Stimulated activated naive CD8-positive, alpha-beta T cell treated with anti-CD3 and anti-CD28 coated beads, Interleukin-15, Interleukin-2, amounts not matched to agents 100 U/mL and 50 U/mL, for 24 hours (primary cell): ENCODE data around the gene IGF2R.
"Not testable (repeated sequence)": the region's sequence is repeated elsewhere in the genome, so short reads cannot be mapped to it uniquely, and the experiment has no call there.

ENCODE experiments used
- ATAC-seq: fragments of 150-1000 bp; cut with Tn5 transposase; one replicate; pipeline ENCODE4 v1.10.0; 2021
- DNase-seq: peaks from one replicate; pipeline ENCODE4 v3.0.0; 2021

IGF2R gene

DNA sequence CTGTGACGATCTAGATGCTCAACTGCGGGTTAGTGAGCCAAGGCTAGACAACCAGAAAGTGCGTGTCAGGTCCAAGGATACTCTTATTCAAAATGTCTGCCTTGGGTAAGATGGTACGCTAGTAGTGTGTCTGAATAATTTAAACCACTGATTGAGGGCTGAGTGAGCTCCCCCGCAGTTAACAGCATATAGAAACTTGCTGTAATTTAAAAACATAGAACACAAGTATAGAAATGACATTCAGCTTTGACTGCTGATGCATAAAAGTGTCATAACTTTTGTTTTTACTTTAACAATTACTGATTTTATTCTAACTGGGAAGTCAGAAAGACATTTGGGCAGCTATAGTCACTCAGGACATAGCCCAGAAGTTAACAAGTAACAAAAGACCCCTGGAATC lies 107.1 kb downstream of the IGF2R start:
- DNase-seq (no peak), ATAC-seq (no peak)

DNA sequence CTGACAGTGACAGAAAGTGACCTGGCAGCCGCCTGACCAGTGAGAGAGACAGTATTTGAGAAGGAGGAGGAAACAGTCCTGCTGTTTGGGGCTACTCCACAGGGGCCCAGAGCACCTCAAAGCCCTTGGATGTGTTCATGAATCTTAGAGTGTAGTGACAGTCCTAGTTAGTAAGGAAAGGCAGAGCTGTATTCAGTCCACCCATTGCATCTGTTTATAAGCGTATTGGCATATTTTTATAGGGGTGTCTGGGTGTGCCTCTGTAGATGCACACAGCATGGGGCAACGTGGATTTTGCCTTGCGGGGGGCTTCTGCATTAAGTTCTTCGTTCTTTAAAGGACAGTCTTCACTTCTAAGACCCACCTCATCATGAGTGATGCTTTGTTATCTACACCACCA lies 108.1 kb downstream of the IGF2R start:
- DNase-seq, result no peak
- ATAC-seq, result no peak

DNA sequence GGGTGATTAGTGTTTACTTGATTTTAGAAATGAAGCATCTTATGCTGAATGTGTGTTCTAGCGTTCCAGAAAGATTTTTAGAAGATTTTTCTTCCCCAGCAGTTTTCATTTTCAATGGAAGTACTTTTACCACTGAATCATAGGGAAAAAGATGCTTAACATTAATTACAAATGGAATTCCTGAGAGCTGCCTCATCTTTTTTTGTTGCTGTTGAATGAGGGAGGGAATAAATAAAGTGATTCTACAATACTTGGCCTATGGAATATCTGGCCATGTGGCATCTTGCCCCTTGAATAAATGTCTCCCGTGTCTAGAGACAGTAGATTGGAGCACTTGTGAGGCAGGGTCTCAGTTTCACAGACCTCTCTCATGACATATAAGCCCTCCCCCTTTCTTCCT lies 108.6 kb downstream of the IGF2R start:
- no peak for ATAC-seq
- DNase-seq, result no peak

DNA sequence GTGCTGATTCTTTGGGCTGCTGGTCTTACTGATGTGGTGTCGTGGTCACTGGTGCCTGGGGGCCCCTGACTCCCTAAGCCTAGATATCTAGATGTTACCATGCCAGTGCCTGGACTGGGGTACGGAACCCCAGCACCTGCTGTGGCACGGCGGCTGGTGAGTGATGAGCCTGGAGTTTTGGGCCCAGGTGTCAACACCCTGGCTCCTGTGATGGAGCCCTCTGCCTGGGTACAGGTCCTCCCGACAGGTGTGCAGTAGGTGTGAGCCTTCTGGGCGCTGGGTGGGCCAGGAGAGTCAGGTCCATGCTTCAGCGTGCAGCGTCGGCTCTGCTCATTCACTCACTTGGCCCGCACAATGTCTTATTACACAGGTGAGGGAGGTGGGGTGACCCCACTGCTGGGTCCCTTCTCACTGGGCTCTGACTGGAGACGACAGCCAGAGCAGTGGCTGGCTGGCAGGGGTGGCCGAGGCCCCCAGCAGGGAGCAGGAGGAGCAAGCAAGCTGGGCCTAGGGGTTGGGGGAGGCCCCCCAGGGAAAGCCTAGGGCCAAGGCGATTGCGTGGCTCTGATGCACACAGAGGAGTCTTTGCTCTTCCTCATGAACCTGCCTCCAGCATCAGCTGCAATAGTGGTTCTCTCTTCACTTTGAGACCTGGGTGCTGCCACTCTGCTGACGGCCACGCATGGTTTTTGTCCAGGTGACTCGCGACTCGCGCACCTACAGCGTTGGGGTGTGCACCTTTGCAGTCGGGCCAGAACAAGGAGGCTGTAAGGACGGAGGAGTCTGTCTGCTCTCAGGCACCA lies 110.2 kb downstream of the IGF2R start:
- ATAC-seq (no peak), DNase-seq (no peak)

DNA sequence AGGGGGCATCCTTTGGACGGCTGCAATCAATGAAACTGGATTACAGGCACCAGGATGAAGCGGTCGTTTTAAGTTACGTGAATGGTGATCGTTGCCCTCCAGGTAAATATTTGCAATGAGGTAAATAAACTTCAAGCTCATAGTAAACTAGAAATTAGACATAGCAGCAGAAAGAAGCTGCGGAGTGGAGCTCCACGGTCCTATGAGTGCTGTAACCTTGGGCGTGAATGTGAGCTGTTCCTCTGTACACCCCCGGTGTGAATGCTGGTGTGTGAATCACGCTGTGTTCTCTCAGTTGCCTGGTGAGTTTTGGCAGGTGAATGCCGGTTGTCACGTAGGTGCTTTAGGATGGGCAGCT lies 110.8 kb downstream of the IGF2R start:
- no peak for DNase-seq
- no peak for ATAC-seq

DNA sequence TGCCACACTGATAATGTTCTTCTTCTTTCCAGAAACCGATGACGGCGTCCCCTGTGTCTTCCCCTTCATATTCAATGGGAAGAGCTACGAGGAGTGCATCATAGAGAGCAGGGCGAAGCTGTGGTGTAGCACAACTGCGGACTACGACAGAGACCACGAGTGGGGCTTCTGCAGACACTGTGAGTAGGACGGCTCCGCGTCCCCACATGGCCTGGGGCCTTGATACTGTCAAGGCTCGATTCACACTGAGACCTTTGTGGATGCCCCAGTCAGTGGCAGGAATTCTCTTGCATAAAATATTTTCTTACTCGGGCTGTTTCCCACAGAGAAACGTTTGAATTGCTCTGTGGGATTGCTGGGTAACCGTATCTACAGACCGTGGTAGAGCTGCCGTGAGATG lies 111.2 kb downstream of the IGF2R start:
- ATAC-seq, result no peak
- DNase-seq, result no peak

DNA sequence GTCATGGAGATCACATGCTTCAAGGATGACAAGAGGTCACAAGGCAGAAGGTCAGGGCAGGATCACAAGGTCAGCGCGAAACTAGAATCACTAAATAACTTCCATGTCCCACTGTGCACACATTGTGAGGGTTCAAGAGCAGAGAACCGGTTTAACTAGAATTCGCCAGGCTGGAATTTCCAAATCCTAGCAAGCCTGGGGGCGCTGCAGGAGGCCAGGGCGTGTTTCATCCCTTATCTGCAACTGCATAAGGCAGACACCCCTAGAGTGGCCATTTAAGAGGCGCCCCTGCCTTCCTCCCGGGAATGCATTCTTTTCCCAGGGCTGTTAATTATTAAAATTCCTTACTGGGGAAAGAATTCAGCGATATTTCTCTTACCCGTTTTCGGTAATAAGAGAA lies 112.5 kb downstream of the IGF2R start:
- DNase-seq (no peak), ATAC-seq (no peak)

DNA sequence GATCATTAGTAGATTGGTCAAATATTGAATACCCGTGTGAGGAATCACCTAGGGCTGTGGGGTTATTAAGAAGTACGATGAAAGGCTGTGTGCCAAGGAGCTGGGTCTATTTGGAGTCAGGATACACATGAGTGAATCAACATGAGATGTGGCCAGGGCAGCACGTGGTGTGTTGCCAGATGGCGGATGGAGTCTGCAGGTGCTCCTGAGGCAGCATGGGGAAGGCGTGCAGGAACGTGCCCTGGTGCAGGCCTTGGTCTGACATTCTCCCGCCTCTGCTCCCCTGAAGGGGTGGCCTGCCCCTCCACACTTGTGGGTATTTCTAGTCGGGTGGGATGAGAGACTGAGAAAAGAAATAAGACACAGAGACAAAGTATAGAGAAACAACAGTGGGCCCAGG lies 113.7 kb downstream of the IGF2R start:
- ATAC-seq (no peak), DNase-seq (no peak)

DNA sequence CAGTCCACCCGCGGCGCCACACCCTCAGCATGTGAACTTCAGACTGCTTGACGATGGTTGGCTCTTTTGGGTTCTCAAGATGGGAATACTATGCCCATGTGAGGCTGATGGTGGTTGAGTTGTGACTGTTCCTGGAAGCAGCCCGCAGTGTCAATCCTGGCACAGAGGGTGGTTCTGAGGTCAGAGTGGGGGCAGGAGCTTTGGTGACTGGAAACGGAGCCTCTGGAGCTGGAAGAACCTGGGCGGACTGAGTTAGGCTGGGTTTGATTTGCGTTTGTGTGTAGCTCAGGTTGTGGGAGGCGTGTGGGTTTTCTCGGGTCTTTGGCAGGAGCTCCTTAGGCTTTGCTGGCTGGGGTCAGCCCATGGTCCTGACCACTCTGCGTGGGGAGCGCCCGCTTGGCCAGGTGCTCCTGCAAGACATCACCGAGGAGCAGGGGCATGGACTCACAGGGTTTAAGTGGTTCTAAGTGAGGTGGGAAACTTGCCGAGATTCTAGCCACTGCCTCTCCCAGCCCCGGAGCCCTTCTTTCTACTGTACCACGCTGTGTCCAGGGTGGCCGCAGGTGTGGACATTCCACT lies 115.4 kb downstream of the IGF2R start:
- ATAC-seq (no peak), DNase-seq (no peak)

DNA sequence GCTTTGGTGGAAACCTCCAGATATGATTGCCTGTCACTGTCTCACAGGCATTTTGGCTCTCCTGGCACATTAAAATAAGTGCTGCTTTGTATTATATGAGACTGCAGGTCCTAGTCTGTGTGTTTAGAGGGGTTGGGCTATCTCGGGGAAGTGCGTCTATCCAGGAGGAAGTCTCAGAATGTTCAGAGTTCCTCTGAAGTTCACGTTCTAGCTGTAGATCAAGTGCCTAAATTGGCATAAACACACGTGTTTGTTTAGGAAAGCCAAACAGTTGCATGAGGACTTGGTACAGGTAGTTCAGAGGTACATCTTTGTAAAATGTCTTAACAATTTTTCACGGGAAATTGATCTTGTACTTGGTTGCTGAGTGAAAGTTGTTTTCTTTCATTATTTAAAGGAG lies 116.3 kb downstream of the IGF2R start:
- no peak for DNase-seq

DNA sequence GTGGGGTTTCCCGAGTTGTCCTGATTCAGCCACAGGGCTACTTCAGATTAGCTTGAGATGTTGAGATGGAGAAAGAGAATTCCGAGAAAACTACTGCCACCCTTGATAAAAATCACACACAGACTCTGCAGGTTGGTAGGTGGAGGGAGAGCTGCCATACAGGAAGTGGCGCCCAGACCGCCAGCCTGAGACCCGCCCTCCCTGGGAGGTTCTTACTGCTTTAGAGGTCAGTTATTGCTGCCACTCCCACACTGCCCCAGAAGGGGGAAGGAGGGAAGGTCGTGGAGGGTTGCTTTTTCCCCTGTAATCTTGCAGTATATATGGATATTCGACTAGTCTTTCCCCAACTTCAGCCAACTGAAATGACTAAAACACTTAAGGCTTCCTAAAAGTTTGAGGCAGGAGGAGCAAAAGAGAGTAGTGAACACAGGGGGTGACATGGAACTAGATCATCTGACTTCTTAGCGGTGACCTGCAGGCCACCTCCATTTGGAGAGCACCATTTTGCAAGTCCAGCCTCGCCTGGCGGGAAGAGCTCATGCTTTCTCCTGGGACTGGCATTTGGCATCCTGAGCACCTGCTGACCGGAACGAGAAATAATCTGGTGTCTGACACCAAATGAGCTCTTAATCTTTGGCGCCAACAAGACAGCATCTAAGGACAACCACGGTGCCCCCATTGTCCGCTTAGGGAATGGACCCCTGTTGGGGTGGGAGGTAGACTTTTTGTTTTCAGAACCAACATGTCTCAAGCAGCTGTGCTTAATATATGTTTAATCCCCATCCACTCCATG lies 117.0 kb downstream of the IGF2R start:
- ATAC-seq (no peak), DNase-seq (no peak)

More for the DNA sequence above, 116.3 kb downstream of the IGF2R start:
- no peak for ATAC-seq

DNA sequence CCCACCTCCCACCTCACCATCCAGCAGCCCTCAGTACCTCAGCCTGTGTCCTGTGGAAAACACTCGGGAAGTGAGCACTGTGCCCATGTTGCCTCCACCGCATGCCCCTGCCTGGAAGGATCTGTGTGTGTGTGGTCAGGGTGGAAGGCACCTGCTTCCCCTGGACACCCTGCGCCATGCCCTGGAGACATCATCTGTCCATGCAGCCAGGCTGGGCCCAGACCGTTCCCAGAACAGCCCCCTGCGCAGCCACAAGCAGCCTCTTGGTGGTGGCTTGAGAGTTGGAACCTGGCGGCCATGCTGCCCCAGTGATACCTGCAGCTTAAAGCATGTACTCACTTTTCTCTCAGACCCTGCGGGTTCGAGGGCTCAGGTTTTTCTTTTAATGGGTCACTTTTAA lies 117.9 kb downstream of the IGF2R start:
- DNase-seq, result no peak
- no peak for ATAC-seq

DNA sequence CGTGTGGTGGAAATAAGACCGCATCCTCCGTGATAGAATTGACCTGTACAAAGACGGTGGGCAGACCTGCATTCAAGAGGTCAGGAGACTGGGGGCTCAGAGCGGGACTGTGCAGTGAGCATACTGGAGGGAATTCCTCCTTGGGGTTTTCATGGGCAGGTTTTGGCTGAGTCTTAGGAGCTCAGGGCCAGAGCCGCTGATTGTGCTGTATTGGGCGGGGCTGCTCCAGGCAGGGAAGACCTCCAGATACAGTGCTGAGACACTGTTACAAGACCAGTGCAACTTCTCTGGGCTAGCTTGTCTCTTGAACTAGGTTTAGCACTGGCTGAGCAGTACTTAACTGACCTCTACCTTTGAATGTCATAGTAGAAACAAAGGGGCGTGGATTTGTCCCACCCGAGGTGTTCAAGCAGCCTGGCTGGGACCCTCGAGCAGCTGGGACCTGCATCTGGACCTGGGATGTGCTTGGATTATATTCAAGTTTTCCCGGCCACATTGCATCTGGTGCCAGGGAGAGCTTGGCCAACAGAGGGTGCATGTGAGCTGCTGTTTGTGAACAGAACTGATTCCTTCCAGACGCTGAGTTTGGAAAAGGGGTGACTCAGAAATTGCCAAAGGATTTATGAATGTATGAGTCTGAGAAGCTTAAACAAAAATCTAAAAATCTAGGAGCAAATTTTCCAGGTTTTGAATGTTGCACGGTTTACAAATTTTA lies 119.3 kb downstream of the IGF2R start:
- ATAC-seq, result no peak
- no peak for DNase-seq

DNA sequence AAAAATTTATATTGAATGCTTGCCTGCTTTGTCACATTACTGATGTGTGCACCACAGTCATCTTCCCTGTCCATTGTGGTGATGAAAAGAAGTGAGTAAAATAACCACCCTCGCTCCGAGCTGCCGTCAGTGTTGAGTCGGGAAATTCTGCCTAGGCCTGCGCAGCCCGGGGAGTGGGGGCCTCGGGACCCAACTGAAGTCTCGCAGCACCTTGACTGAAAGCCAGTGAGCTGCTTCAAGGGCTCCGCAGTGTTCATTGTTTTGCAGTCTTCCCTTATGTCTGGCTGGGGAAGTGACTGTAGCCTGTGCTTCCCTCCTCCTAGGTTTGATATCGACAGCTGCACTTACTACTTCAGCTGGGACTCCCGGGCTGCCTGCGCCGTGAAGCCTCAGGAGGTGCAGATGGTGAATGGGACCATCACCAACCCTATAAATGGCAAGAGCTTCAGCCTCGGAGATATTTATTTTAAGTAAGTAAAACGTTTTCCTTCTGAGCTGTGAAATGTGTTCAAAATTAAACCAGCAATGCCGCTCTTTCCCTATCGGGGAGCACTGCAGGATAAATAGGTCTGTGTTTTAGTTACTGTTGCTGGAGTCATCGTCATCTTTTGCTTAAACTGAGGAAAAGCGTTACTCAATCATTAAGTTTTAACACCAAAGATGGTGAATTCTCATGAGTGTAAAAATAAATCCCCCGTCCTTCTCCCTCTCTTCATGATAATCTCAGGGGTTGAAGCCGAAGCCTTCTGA lies 120.1 kb downstream of the IGF2R start:
- no peak for ATAC-seq

DNA sequence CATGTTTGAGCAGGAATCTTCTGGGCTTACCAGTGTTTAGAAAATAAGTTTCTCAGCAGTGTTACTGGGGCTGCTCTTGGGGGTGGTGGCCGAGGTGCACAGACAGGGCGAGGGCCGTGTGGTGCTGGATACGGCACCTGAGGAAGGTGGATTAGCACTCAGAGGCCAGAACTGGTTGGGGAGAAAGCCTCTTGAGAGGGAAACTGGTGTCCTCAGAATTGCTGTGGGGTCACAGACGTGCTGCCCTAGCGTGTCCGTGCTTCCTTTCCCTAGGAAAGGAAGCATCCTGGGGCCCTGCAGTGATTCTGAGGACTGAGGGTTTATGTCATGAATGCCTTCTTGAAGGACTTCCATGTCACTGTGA lies 120.6 kb downstream of the IGF2R start:
- DNase-seq (no peak), ATAC-seq (no peak)

More for the DNA sequence above, 120.1 kb downstream of the IGF2R start:
- DNase-seq, result no peak

DNA sequence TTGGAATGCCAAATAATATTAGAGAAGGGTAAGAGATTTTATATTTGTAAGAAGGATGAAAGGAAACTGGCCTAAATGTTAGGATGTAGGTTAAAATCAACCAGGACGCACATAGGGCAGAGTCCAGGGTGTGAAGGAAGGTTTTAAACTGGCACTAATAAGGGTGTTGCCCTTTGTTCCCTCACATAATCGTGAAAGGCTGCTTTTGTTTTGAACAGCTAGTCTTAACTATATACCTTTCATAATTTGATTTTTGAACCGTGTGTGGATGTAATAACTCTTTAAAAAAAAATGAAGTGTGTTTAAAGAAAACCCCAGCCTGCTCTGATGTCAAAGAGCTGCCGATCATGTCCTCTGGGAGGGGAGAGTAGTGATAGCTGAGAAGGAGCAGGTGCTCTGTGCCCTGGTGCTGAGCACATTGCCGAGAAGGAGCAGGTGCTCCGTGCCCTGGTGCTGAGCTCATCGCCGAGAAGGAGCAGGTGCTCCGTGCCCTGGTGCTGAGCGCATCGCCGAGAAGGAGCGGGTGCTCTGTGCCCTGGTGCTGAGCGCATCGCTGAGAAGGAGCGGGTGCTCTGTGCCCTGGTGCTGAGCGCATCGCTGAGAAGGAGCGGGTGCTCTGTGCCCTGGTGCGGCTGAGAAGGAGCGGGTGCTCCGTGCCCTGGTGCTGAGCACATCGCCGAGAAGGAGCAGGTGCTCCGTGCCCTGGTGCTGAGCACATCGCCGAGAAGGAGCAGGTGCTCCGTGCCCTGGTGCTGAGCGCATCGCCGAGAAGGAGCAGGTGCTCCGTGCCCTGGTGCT lies 121.8 kb downstream of the IGF2R start:
- not testable (repeated sequence) for ATAC-seq, DNase-seq

DNA sequence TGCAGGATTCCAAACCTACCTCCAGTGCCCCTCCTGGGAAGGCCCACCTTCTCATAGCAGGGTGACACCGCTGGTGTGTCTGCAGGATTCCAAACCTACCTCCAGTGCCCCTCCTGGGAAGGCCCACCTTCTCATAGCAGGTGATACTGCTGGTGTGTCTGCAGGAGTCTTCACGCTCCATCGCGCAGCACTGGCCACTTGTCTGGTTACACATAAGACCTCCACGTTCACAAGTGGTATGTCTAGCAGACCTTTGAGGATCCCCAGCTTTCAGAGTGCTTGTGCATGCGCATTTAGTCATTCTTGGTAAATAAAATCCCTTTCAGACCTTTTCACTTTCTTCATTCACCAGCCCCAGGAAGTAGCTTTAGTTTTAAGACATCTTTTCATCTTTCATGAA lies 123.3 kb downstream of the IGF2R start:
- not testable (repeated sequence) for DNase-seq, ATAC-seq

DNA sequence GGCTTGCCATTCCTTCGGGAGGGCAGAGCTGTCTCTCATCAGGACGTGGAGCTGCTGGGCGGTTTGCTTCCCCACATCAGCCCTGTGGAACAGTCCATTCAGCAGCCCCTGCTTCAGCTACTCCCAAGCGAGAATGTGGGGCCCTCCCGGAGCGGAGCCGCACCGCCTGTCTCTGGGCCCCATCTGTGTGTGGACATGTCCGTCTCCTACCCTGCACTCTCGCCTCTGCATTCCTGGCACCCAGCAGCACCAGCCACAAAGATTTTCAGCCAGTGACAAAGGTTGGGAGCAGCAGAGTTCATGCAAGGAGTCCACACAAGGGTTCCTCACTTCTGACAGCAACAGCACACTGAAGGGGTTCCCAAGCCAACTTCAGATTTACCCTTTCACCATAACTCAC lies 123.7 kb downstream of the IGF2R start:
- no peak for ATAC-seq
- no peak for DNase-seq

DNA sequence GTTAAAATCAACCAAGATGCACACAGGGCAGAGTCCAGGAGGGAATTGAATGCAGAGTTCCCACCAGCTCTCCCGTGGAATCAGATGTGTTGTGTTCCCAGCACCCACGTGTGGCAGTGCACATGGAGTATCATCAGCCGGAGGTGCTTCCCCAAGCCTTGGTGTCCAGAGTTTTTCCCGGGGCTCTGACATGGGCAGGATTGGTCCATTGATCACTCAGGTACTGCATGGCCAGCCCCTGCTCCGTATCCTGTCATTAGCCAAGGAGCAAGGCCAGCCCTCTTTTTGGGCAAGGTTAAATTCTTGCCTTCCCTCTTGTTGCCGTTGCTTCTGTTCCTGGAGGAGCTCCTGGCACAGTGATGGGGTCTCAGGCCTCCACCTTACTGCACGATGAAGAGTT lies 124.2 kb downstream of the IGF2R start:
- ATAC-seq (no peak), DNase-seq (no peak)

DNA sequence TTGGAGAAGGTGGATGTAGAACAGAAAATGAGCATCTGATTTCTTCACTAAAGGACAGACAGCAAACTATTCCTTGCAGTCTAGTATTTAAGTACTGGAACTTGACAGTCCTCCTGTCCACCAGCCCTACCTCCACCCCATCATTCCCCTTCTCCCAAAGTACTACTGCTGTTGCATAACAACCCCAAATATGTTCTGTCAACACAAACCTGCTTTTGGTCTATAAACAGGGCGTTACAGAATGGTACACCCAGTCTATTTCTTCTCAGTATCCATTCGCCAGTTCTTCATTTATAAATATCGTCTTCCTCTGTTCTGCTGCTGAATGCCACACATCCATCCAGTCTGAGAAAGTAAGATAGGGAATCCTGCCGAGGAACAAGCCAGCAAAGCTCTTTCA lies 125.1 kb downstream of the IGF2R start:
- ATAC-seq (no peak), DNase-seq (no peak)

DNA sequence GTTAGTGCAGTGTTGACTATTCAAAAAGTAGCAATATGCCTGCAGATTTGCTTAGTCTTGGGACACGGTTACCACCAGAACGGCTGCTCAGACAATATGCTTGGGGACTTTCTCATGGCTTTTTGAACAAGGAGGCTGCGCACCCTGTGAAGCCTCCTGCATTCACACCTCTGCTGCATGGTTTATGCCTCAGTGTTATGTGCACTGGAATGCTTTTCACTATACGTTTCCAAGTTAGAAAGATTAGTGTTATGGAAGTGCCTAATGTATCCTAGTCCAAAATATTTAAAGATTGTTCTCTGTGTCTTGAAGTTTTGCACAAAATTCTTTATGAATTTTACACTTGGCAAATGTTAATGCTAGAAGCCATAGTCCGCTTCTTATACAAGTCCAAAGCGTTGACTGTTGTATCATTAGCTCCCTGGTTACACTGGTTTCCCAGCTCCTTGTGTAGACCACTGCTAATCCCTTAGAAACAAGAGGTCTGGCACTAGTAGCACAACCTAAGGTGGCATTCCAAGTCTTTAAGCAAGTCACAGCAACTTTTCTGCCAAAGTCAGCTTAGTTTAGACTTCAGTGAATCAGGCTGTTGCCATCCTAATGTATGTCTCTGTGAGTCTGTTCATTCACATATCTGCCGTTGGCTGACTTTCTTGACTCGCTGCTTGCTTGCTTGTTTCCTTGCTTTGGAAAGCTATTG lies 126.4 kb downstream of the IGF2R start:
- ATAC-seq (no peak), DNase-seq (no peak)
